Endothelial cell (in vitro differentiated cells): Measurements from ENCODE around the gene PIP5K1B. TPM values are rescaled to one million over a fixed set of nuclear protein-coding genes. Genes with fewer than 3 reads are reported as not detected.

Experiments
- DNase-seq: peaks from one replicate; pipeline ENCODE4 v3.0.0; 2021; ENCODE audit warnings: low spot score
- H3K27ac Mint-ChIP-seq: one replicate; pipeline ENCODE4 v1.8.0; 2021; ENCODE audit warnings: mixed read lengths, inconsistent platforms; ENCODE audit not compliant: unreplicated experiment
- H3K27me3 Mint-ChIP-seq: one replicate; pipeline ENCODE4 v1.8.0; 2021; ENCODE audit warnings: mild to moderate bottlenecking, moderate library complexity, mixed read lengths, inconsistent platforms; ENCODE audit not compliant: unreplicated experiment
- H3K36me3 Mint-ChIP-seq: one replicate; pipeline ENCODE4 v1.8.0; 2021; ENCODE audit warnings: mild to moderate bottlenecking, low read depth, mixed read lengths, inconsistent platforms; ENCODE audit not compliant: unreplicated experiment
- H3K4me1 Mint-ChIP-seq: one replicate; pipeline ENCODE4 v1.8.0; 2021; ENCODE audit warnings: mild to moderate bottlenecking, mixed read lengths, inconsistent platforms; ENCODE audit not compliant: unreplicated experiment
- H3K4me3 Mint-ChIP-seq: one replicate; pipeline ENCODE4 v1.8.0; 2021; ENCODE audit warnings: mild to moderate bottlenecking, mixed read lengths, inconsistent platforms; ENCODE audit not compliant: unreplicated experiment
- H3K9me3 Mint-ChIP-seq: one replicate; pipeline ENCODE4 v1.8.0; 2021; ENCODE audit warnings: mixed read lengths, inconsistent platforms; ENCODE audit not compliant: unreplicated experiment
- total RNA-seq: library from RNA; stranded (reverse); fragmentation: NEBNext Ultra II Directional; extraction: Animal tissue kit (Norgen Biotek cat#: 25700); gene quantifications from one replicate; pipeline ENCODE4 v1.2.1, GENCODE V29; 2021; ENCODE audit not compliant: unreplicated experiment
- TF ChIP-seq, protein P1 (sequence below): fragments of 200-600 bp; sonication (generic); IDR thresholded peaks from one replicate; pipeline ENCODE4 v1.5.0; 2021; ENCODE audit warnings: antibody characterized with exemption; ENCODE audit not compliant: unreplicated experiment

The PIP5K1B gene
- total RNA-seq, 1 donor from 2014 or later: 1.8 TPM

DNA sequence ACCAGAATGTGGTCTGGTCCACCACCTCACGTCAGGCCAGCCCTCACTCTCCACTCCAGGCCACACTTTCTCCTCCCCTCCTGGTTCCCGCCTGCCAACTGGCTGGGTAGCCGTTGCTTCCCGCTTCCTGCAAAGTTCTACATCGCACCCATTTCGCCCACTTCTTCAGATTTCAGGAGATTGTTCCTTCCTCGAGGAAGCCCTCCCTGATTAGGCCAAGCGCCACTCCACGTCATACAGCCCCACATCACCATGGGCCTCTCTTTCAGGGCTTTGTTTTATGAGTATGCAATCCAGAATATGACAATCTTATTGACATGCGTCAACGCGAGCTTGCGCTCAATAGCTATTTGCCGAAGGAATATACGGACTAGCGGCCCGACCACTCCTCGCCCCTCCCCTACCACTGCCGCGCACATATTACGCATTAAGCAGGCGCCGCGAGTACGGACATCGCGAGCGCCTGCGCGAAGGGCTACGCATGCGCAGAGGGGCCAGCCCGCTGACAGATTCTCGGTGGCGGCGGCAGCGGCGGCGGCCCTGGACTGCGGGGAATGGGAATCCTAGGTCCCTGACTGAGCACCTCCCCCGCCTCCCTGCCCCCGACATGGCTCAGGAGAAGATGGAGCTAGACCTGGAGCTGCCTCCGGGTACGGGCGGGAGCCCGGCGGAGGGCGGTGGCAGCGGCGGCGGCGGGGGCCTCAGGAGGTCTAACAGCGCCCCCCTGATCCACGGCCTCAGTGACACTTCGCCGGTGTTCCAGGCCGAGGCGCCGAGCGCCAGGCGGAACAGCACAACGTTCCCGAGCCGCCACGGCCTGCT lies 74.7 kb downstream of the PIP5K1B start:
- Mint-ChIP-seq H3K36me3 (no peaks in the 10 kb centered on the region), H3K9me3 (no peaks in the 10 kb centered on the region), H3K4me1 (peaks cover 4% of the 10 kb centered on the region), H3K27ac (no peak overlapping the region), H3K4me3 (no peak overlapping the region), H3K27me3 (no peaks in the 10 kb centered on the region)
- TF ChIP-seq, protein P1, sequence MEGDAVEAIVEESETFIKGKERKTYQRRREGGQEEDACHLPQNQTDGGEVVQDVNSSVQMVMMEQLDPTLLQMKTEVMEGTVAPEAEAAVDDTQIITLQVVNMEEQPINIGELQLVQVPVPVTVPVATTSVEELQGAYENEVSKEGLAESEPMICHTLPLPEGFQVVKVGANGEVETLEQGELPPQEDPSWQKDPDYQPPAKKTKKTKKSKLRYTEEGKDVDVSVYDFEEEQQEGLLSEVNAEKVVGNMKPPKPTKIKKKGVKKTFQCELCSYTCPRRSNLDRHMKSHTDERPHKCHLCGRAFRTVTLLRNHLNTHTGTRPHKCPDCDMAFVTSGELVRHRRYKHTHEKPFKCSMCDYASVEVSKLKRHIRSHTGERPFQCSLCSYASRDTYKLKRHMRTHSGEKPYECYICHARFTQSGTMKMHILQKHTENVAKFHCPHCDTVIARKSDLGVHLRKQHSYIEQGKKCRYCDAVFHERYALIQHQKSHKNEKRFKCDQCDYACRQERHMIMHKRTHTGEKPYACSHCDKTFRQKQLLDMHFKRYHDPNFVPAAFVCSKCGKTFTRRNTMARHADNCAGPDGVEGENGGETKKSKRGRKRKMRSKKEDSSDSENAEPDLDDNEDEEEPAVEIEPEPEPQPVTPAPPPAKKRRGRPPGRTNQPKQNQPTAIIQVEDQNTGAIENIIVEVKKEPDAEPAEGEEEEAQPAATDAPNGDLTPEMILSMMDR: no peak
- peak; percentile 97 for DNase-seq

DNA sequence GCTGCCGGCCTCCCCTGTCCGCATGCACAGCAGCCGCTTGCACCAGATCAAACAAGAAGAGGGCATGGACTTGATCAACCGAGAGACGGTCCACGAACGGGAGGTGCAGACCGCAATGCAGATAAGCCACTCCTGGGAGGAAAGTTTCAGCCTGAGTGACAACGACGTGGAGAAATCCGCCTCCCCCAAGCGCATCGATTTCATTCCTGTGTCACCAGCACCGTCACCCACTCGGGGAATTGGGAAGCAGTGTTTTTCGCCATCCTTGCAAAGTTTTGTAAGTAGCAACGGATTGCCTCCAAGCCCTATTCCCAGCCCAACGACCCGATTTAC lies 75.3 kb downstream of the PIP5K1B start:
- TF ChIP-seq, protein P1: no peak

DNA sequence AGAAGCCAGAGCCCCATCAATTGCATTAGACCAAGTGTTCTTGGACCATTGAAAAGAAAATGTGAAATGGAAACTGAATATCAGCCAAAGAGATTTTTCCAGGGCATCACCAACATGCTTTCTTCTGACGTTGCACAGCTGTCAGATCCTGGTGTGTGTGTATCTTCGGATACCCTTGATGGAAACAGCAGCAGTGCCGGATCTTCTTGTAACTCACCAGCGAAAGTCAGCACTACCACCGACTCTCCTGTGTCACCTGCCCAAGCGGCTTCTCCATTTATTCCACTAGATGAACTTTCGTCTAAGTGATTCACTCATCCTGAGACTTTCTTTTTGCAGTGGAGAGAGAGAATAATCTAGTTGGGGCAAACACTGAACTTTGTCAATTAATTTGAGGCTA lies 75.7 kb downstream of the PIP5K1B start:
- Mint-ChIP-seq H3K27ac (no peak overlapping the region), H3K4me1 (peaks cover 4% of the 10 kb centered on the region), H3K36me3 (no peaks in the 10 kb centered on the region), H3K9me3 (no peaks in the 10 kb centered on the region), H3K4me3 (no peak overlapping the region), H3K27me3 (no peaks in the 10 kb centered on the region)
- TF ChIP-seq, protein P1: no peak
- no peak for DNase-seq

More for the DNA sequence above, 75.3 kb downstream of the PIP5K1B start:
- Mint-ChIP-seq H3K27me3 (no peaks in the 10 kb centered on the region), H3K27ac (no peak overlapping the region), H3K4me3 (no peak overlapping the region), H3K9me3 (no peaks in the 10 kb centered on the region), H3K36me3 (no peaks in the 10 kb centered on the region), H3K4me1 (peaks cover 4% of the 10 kb centered on the region)
- no peak for DNase-seq

DNA sequence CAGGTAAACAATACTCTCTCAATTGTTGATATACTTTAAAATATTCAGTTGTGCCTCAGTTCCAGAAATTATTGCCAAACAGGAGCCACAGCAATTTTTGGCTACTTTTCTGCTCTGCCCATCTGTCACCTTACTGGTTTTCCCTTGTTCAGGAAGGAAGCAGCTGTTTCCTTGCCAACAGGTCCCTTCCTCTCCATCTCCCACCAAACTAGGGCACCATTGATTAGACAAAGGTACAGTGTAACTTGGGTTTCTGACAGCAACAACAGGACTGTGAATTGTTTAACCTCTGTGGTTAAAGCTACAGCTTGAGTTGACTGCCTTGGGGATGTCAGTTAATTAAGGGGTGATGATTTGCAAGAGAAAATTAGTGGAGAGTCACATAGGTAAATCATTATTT lies 76.9 kb downstream of the PIP5K1B start:
- TF ChIP-seq, protein P1: no peak
- H3K27ac Mint-ChIP-seq: peak overlapping the region; percentile 57
- peak; percentile 16 for DNase-seq
- H3K36me3 Mint-ChIP-seq: no peaks in the 10 kb centered on the region
- H3K4me3 Mint-ChIP-seq: peak overlapping the region; percentile 12
- H3K9me3 Mint-ChIP-seq: no peaks in the 10 kb centered on the region
- H3K4me1 Mint-ChIP-seq: peaks cover 4% of the 10 kb centered on the region
- no peaks in the 10 kb centered on the region for H3K27me3 Mint-ChIP-seq

DNA sequence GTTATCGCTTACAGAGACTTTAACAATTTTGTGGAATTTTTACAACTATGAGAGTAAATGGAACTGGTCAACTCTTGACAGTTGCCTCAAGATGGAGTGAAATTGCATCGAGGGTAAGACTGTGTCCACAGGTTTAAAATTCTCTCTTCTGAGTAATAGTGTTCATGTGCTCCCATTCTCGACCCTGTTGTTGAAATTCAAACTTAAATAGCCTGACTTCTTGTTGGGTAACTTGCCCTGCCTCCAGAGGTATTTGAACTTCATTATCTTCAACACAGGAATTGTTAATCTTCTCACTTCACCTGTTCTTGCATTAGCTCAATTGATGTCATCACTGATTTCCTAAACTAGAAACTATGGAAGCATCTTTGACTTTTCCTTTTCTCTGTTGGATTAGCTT lies 77.5 kb downstream of the PIP5K1B start:
- no peaks in the 10 kb centered on the region for H3K9me3 Mint-ChIP-seq
- H3K4me1 Mint-ChIP-seq: peaks cover 4% of the 10 kb centered on the region
- H3K4me3 Mint-ChIP-seq: no peak overlapping the region
- no peak for DNase-seq
- no peaks in the 10 kb centered on the region for H3K27me3 Mint-ChIP-seq
- no peaks in the 10 kb centered on the region for H3K36me3 Mint-ChIP-seq
- TF ChIP-seq, protein P1: no peak
- H3K27ac Mint-ChIP-seq: no peak overlapping the region
